Measurements from ENCODE around the gene OR51F2.

DNA sequence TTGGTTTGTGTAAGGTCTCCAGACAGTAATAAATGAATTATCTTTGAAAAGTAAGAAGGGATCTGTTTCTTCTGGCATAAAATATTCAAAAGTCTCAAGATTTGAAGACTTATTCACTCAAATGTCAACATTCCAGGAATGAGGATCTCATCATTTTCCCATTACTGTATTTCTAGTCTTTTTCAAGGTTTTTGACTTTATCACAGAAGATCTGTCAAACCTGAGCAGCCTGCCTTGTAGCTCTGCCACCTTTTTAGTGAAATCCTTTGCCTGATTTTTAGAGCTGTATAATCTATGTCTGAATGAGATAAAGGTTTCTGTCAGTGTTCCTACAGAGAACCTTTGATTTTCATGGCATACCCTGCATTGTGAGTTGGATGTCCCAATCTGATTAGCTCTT lies 4.0 kb downstream of the OR51F2 start:
- TF ChIP-seq GATA2 (IDR thresholded peaks at IDR 0.05; ENCODE audit: low read depth, low read length) (no peak), GATA3 (IDR thresholded peaks at IDR 0.05; ENCODE audit: low read depth, low read length) (no peak)

All from SH-SY5Y (cell line).